ENCODE results near the gene SAMHD1. TPM values are rescaled to one million over a fixed set of nuclear protein-coding genes. Genes with fewer than 3 reads are reported as not detected.
A peak's percentile ranks its signal among the peaks of the same experiment; 100 is the strongest.

Gene SAMHD1
- total RNA-seq, 1 experiment from 2014 or later, result 63.0 TPM

- H3K4me3 ChIP-seq (ENCODE audit: low read depth, low read length), result no peak overlapping the region
- peaks cover 14% of the 10 kb centered on the region for H3K4me1 Mint-ChIP-seq (ENCODE audit: low read depth, unreplicated experiment)
- no peaks in the 10 kb centered on the region for H3K36me3 Mint-ChIP-seq (ENCODE audit: insufficient read depth, unreplicated experiment)
- CTCF ChIA-PET, result interaction anchor here (4.1 kb wide), 1 partner anchor 15 kb away, joined by 22 read pairs; a partner anchor contains a TSS
- POLR2A ChIA-PET, result interaction anchor here (0.6 to 1.0 kb wide), 2 partner anchors 34 to 75 kb away, joined by 3 to 8 read pairs; partner anchors contain the start of gene DSN1
- intact Hi-C loops (cut with micrococcal nuclease; ENCODE audit: unreplicated experiment), result no loop called here
- H3K4me3 Mint-ChIP-seq (ENCODE audit: unreplicated experiment), result no peak overlapping the region
- H3K36me3 ChIP-seq (ENCODE audit: control insufficient read depth, insufficient read depth, low read length), result no peaks in the 10 kb centered on the region
- H3K27me3 ChIP-seq (replicated peaks; ENCODE audit: control insufficient read depth, insufficient read depth, low read length), result no peaks in the 10 kb centered on the region
- no peak for TF ChIP-seq CTCF (IDR thresholded peaks at IDR 0.05; ENCODE audit: insufficient read depth in 1 of 2, low read depth in 1 of 2, low read length in 1 of 2, severe bottlenecking in 1 of 2, unreplicated experiment in 1 of 2)
- DNase-seq, result no peak
- no TSS peak for BruUV-seq (replicated peaks)
- no peaks in the 10 kb centered on the region for H3K27me3 Mint-ChIP-seq (ENCODE audit: insufficient read depth, unreplicated experiment)
- peak overlapping the region; percentile 52 for H3K27ac Mint-ChIP-seq (ENCODE audit: unreplicated experiment)
- peaks cover 18% of the 10 kb centered on the region for H3K4me1 ChIP-seq
- H3K9me3 Mint-ChIP-seq (ENCODE audit: unreplicated experiment), result no peaks in the 10 kb centered on the region
- peaks cover 4% of the 10 kb centered on the region for H3K9me3 ChIP-seq
Measured at GRCh38 chr20:36848677-36849076, 102.8 kb downstream of the SAMHD1 start.

- Histone ChIP-seq H3K27me3 (replicated peaks; ENCODE audit: control insufficient read depth, insufficient read depth, low read length) (no peaks in the 10 kb centered on the region), H3K4me3 (ENCODE audit: low read depth, low read length) (no peak overlapping the region), H3K36me3 (ENCODE audit: control insufficient read depth, insufficient read depth, low read length) (no peaks in the 10 kb centered on the region), H3K4me1 (peaks cover 18% of the 10 kb centered on the region), H3K9me3 (peaks cover 4% of the 10 kb centered on the region)
- peak overlapping the region; percentile 52 for H3K27ac Mint-ChIP-seq (ENCODE audit: unreplicated experiment)
- no peak overlapping the region for H3K4me3 Mint-ChIP-seq (ENCODE audit: unreplicated experiment)
- intact Hi-C loops (cut with micrococcal nuclease; ENCODE audit: unreplicated experiment), result no loop called here
- no peak for DNase-seq
- no peaks in the 10 kb centered on the region for H3K27me3 Mint-ChIP-seq (ENCODE audit: insufficient read depth, unreplicated experiment)
- POLR2A ChIA-PET, result interaction anchor here (0.5 to 1.0 kb wide), 2 partner anchors 75 to 1111 kb away, joined by 3 to 8 read pairs; partner anchors contain the start of gene DSN1
- H3K36me3 Mint-ChIP-seq (ENCODE audit: insufficient read depth, unreplicated experiment), result no peaks in the 10 kb centered on the region
- no peaks in the 10 kb centered on the region for H3K9me3 Mint-ChIP-seq (ENCODE audit: unreplicated experiment)
- BruUV-seq (replicated peaks), result no TSS peak
- TF ChIP-seq CTCF (IDR thresholded peaks at IDR 0.05; ENCODE audit: insufficient read depth in 1 of 2, low read depth in 1 of 2, low read length in 1 of 2, severe bottlenecking in 1 of 2, unreplicated experiment in 1 of 2), result no peak
- peaks cover 14% of the 10 kb centered on the region for H3K4me1 Mint-ChIP-seq (ENCODE audit: low read depth, unreplicated experiment)
- CTCF ChIA-PET, result interaction anchor here (1.2 to 4.1 kb wide), 3 partner anchors 13 to 74 kb away, joined by 4 to 22 read pairs (median 6); partner anchors contain the start of gene DSN1
Measured at GRCh38 chr20:36848078-36848660, 103.3 kb downstream of the SAMHD1 start.

- H3K27ac Mint-ChIP-seq (ENCODE audit: unreplicated experiment), result peak overlapping the region; percentile 83
- ChIA-PET POLR2A (interaction anchor here (0.5 to 1.0 kb wide), 4 partner anchors 16 to 1111 kb away, joined by 3 to 8 read pairs (median 4); partner anchors contain the start of gene DSN1), CTCF (interaction anchor here (0.8 to 4.1 kb wide), 6 partner anchors 9 to 93 kb away, joined by 4 to 22 read pairs (median 6); partner anchors contain the start of gene DSN1)
- no peaks in the 10 kb centered on the region for H3K36me3 Mint-ChIP-seq (ENCODE audit: insufficient read depth, unreplicated experiment)
- TF ChIP-seq CTCF (IDR thresholded peaks at IDR 0.05; ENCODE audit: insufficient read depth in 1 of 2, low read depth in 1 of 2, low read length in 1 of 2, severe bottlenecking in 1 of 2, unreplicated experiment in 1 of 2), result no peak
- Histone ChIP-seq H3K9me3 (peaks cover 4% of the 10 kb centered on the region), H3K27me3 (replicated peaks; ENCODE audit: control insufficient read depth, insufficient read depth, low read length) (no peaks in the 10 kb centered on the region), H3K36me3 (ENCODE audit: control insufficient read depth, insufficient read depth, low read length) (no peaks in the 10 kb centered on the region), H3K4me1 (peaks cover 18% of the 10 kb centered on the region), H3K4me3 (ENCODE audit: low read depth, low read length) (no peak overlapping the region)
- intact Hi-C loops (cut with micrococcal nuclease; ENCODE audit: unreplicated experiment), result no loop called here
- H3K9me3 Mint-ChIP-seq (ENCODE audit: unreplicated experiment), result no peaks in the 10 kb centered on the region
- H3K27me3 Mint-ChIP-seq (ENCODE audit: insufficient read depth, unreplicated experiment), result no peaks in the 10 kb centered on the region
- H3K4me1 Mint-ChIP-seq (ENCODE audit: low read depth, unreplicated experiment), result peaks cover 14% of the 10 kb centered on the region
- no TSS peak for BruUV-seq (replicated peaks)
- H3K4me3 Mint-ChIP-seq (ENCODE audit: unreplicated experiment), result no peak overlapping the region
- no peak for DNase-seq
Measured at GRCh38 chr20:36847710-36848040, 103.8 kb downstream of the SAMHD1 start.

Measured in Caco-2 (cell line).